AG09319 (cell line): ENCODE data around the gene EMID1.
"Not testable (repeated sequence)": the region's sequence is repeated elsewhere in the genome, so short reads cannot be mapped to it uniquely, and the experiment has no call there.

Experiments
- DNase-seq: peaks from one replicate; pipeline ENCODE4 v3.0.0-alpha.2; 2010; ENCODE audit warnings: low read depth; ENCODE audit errors: extremely low read depth
- TF ChIP-seq, protein P1 (sequence below): IDR thresholded peaks from 2 replicates; pipeline ENCODE4 v1.5.1; 2011; ENCODE audit warnings: low read depth, mild to moderate bottlenecking, inconsistent platforms, low read length, moderate library complexity

Gene EMID1

DNA sequence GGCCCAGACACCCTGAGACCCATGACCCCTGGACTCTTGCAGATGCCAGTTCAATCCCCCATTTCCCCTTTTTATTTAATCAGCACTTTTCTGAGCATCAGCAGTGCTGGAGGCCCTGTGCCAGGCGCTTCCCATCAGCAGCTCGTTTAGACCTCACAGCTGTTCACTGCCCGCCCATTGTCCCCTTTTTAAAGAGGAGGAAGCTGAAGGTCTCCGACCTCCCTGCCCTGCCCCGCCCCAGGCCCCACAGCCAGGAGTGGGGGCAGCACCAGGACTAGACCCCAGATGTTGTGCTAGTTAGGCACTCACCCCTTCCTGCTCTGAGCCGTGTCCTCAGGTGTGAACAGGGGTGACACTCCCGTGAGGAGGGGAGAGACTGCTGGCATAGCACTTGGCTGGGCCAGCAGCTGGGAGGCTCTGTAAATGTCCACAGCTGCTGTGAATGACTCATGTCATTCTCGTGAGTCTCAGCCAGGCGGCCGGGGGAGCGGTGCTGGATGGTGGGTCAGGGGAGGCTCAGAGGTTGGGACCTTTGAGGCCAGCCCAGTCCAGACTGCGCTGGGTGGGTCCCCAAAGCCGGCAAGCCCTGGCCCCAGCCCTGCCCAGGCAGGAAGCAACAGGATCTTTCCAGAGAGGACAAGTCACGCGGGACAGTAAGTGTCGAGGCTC, 19.9 kb downstream of the EMID1 start:
- DNase-seq = no peak
- TF ChIP-seq, protein P1, sequence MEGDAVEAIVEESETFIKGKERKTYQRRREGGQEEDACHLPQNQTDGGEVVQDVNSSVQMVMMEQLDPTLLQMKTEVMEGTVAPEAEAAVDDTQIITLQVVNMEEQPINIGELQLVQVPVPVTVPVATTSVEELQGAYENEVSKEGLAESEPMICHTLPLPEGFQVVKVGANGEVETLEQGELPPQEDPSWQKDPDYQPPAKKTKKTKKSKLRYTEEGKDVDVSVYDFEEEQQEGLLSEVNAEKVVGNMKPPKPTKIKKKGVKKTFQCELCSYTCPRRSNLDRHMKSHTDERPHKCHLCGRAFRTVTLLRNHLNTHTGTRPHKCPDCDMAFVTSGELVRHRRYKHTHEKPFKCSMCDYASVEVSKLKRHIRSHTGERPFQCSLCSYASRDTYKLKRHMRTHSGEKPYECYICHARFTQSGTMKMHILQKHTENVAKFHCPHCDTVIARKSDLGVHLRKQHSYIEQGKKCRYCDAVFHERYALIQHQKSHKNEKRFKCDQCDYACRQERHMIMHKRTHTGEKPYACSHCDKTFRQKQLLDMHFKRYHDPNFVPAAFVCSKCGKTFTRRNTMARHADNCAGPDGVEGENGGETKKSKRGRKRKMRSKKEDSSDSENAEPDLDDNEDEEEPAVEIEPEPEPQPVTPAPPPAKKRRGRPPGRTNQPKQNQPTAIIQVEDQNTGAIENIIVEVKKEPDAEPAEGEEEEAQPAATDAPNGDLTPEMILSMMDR = no peak

DNA sequence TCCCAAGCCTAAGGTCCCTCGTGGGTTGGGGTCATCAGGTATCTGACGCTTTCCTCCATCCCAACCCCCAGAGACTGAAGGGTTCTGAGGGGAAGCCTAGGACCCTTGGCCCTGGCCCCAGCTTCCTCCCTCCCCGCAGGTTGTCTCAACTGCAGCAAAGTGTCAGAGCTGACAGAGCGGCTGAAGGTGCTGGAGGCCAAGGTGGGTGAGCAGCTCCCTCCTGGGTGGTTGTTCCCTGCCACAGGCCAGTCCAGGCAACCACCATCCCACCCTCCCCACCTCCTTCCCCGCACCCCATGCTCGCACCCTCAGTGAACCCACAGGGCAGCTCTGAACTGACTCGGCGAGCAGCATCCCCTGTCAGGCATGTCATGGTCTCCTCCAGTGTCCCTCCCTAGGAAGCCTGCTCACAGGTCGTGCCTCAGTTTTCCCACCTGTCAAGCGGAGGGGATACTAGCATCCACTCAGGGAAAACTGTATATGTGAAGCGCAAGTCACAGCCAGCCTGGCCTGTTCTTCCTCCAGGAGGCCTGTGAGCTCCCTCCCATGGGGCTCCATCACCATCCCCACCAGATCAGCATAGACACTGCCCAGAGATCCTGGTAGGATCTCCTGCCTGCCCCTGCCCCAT, 20.8 kb downstream of the EMID1 start:
- TF ChIP-seq, protein P1 = no peak
- DNase-seq = no peak

- TF ChIP-seq, protein P1 = no peak
- DNase-seq = no peak
These were observed 25.5 kb downstream of the EMID1 start for GRCh38 chr22:29230972-29231875.

- TF ChIP-seq, protein P1 = no peak
These were observed 26.6 kb downstream of the EMID1 start for GRCh38 chr22:29231971-29232959.

GRCh38 chr22:29233277-29233877, 27.7 kb downstream of the EMID1 start:
- TF ChIP-seq, protein P1 = no peak
- no peak for DNase-seq

More at GRCh38 chr22:29231971-29232959, 26.6 kb downstream of the EMID1 start:
- DNase-seq = no peak

- not testable (repeated sequence) for DNase-seq
These were observed 34.8 kb downstream of the EMID1 start for GRCh38 chr22:29240481-29240880.
